ENCODE measurements around the gene PRMT1. TPM values are rescaled to one million over a fixed set of nuclear protein-coding genes. Genes with fewer than 3 reads are reported as not detected.

PRMT1 gene
- total RNA-seq, 1 donor from 2014 or later = 99.0 TPM

- ATAC-seq = no peak
Measured at GRCh38 chr19:49672131-49672919, 4.7 kb upstream of the PRMT1 start.

- peak; percentile 32 for ATAC-seq
Measured at GRCh38 chr19:49676136-49676783, 811 bp upstream of the PRMT1 start.

GRCh38 chr19:49676784-49677230, 264 bp upstream of the PRMT1 start:
- peak; percentile 87 for ATAC-seq

GRCh38 chr19:49677901-49678674, 1.0 kb downstream of the PRMT1 start:
- peak; percentile 5 for ATAC-seq

- ATAC-seq = no peak
Measured at GRCh38 chr19:49678985-49679770, 2.1 kb downstream of the PRMT1 start.

- ATAC-seq = no peak
Measured at GRCh38 chr19:49679771-49680413, 2.8 kb downstream of the PRMT1 start.

GRCh38 chr19:49680421-49681351, 3.6 kb downstream of the PRMT1 start:
- peak; percentile 38 for ATAC-seq

- no peak for ATAC-seq
Measured at GRCh38 chr19:49681830-49682229, 4.8 kb downstream of the PRMT1 start.

GRCh38 chr19:49682274-49682673, 5.2 kb downstream of the PRMT1 start:
- ATAC-seq = no peak

GRCh38 chr19:49683814-49684250, 6.8 kb downstream of the PRMT1 start:
- no peak for ATAC-seq

- peak; percentile 12 for ATAC-seq
Measured at GRCh38 chr19:49684251-49684982, 7.3 kb downstream of the PRMT1 start.

- ATAC-seq = no peak
Measured at GRCh38 chr19:49684983-49685553, 8.0 kb downstream of the PRMT1 start.

- ATAC-seq = no peak
Measured at GRCh38 chr19:49685845-49686332, 8.8 kb downstream of the PRMT1 start.

GRCh38 chr19:49686503-49687088, 9.5 kb downstream of the PRMT1 start:
- ATAC-seq = no peak

GRCh38 chr19:49687150-49687549, 10.1 kb downstream of the PRMT1 start:
- ATAC-seq = no peak

- no peak for ATAC-seq
Measured at GRCh38 chr19:49687566-49688316, 10.7 kb downstream of the PRMT1 start.

- ATAC-seq = no peak
Measured at GRCh38 chr19:49688531-49689132, 11.6 kb downstream of the PRMT1 start.

Measured in esophagus mucosa (tissue), 1 donor.